Panc1 (cell line): ENCODE data around the gene HTRA3. TPM values are rescaled to one million over a fixed set of nuclear protein-coding genes. Genes with fewer than 3 reads are reported as not detected.
A peak's percentile ranks its signal among the peaks of the same experiment; 100 is the strongest.

Source experiments
- ATAC-seq: fragments of 200-7000 bp; cut with Tn5 transposase; 2 replicates; pipeline ENCODE4 v1.9.1; 2020; ENCODE audit warnings: mild to moderate bottlenecking, moderate library complexity
- BruUV-seq: library from RNA; stranded (reverse); fragments of 400-500 nt; replicated peaks from 2 replicates; lab custom pipeline; 2021; lab: Mats Ljungman, UMichigan
- CTCF ChIA-PET: fragments of 300-600 bp; sonication (Branson Sonifier 250); formaldehyde crosslinking; loops from one replicate; lab custom pipeline; 2022; ENCODE audit warnings: antibody characterized with exemption; lab: Charles Lee
- POLR2A ChIA-PET: fragments of 300-600 bp; sonication (Branson Sonifier 250); formaldehyde crosslinking; loops from one replicate; lab custom pipeline; 2022; ENCODE audit warnings: antibody characterized with exemption; lab: Charles Lee
- DNase-seq: peaks from one replicate; pipeline ENCODE4 v3.0.0-alpha.2; 2010; ENCODE audit warnings: low read depth, low spot score
- H3K27ac ChIP-seq: 2 replicates; pipeline ENCODE4 v1.5.1; 2011; ENCODE audit warnings: mild to moderate bottlenecking, low read length, inconsistent platforms
- H3K27me3 ChIP-seq: fragments of 200-500 bp; sonication (Bioruptor generic); 2 replicates; pipeline ENCODE4 v1.6.0; 2014; ENCODE audit warnings: low read length, inconsistent platforms; ENCODE audit not compliant: control insufficient read depth, insufficient read depth
- H3K36me3 ChIP-seq: fragments of 200-500 bp; sonication (Bioruptor generic); 2 replicates; pipeline ENCODE4 v1.5.1; 2014; ENCODE audit warnings: inconsistent platforms, mild to moderate bottlenecking, low read length, moderate library complexity; ENCODE audit not compliant: control insufficient read depth, insufficient read depth
- H3K4me1 ChIP-seq: 2 replicates; pipeline ENCODE4 v1.5.1; 2011; ENCODE audit warnings: inconsistent platforms, mild to moderate bottlenecking, low read length, moderate library complexity; ENCODE audit not compliant: control insufficient read depth, insufficient read depth
- H3K4me3 ChIP-seq, 2 experiments: 2 replicates each; pipeline ENCODE4 v1.5.1; 2011 to 2012; ENCODE audit warnings: low read depth in 2 of 2, low read length in 2 of 2, mild to moderate bottlenecking in 2 of 2, inconsistent platforms in 1 of 2, moderate library complexity in 1 of 2
- H3K9me3 ChIP-seq: fragments of 200-500 bp; sonication (Bioruptor generic); 2 replicates; pipeline ENCODE4 v1.5.1; 2014; ENCODE audit warnings: low read depth, mild to moderate bottlenecking, inconsistent platforms, low read length, moderate library complexity; ENCODE audit not compliant: control insufficient read depth, insufficient read depth
- POLR2AphosphoS5 ChIP-seq: IDR thresholded peaks from 2 replicates; pipeline ENCODE4 v1.6.1; 2012; ENCODE audit warnings: mild to moderate bottlenecking, low read depth, low read length, moderate library complexity
- SIN3A ChIP-seq: IDR thresholded peaks from 2 replicates; pipeline ENCODE4 v1.6.1; 2012; ENCODE audit warnings: low read depth, mild to moderate bottlenecking, low read length, moderate library complexity, borderline replicate concordance; ENCODE audit not compliant: insufficient read depth
- TCF7L2 ChIP-seq: IDR thresholded peaks from 2 replicates; pipeline ENCODE4 v1.6.1; 2011; ENCODE audit warnings: mild to moderate bottlenecking, low read depth, low read length, inconsistent platforms
- in situ Hi-C: cut with HindIII; loops from 2 replicates; pipeline ENCODE4 v1.10.0; 2016; ENCODE audit warnings: low sequenced_read_pairs, low pct_unique_long_range_greater_than_20kb
- intact Hi-C: fragments of 100-400 bp; cut with micrococcal nuclease; formaldehyde crosslinking; loops from one replicate; pipeline ENCODE4 v1.10.0; 2022; ENCODE audit not compliant: unreplicated experiment
- total RNA-seq: library from RNA; stranded (reverse); gene quantifications from one replicate; pipeline ENCODE4 v1.2.1, GENCODE V29; 2021; ENCODE audit not compliant: unreplicated experiment
- TF ChIP-seq, protein P1 (sequence below): fragments of 450-650 bp; IDR thresholded peaks from 2 replicates; pipeline ENCODE4 v1.5.1; 2017; ENCODE audit warnings: mild to moderate bottlenecking
- TF ChIP-seq, protein P2 (sequence below), 2 experiments: IDR thresholded peaks; 2 replicates each; pipeline ENCODE4 v1.6.1; 2011 to 2012; ENCODE audit warnings: low read depth in 2 of 2, control low read depth in 1 of 2, low read length in 1 of 2, mild to moderate bottlenecking in 1 of 2, moderate library complexity in 1 of 2; ENCODE audit not compliant: insufficient read depth in 1 of 2

HTRA3 gene
- total RNA-seq, 1 experiment from 2014 or later, result 0.98 TPM

DNA sequence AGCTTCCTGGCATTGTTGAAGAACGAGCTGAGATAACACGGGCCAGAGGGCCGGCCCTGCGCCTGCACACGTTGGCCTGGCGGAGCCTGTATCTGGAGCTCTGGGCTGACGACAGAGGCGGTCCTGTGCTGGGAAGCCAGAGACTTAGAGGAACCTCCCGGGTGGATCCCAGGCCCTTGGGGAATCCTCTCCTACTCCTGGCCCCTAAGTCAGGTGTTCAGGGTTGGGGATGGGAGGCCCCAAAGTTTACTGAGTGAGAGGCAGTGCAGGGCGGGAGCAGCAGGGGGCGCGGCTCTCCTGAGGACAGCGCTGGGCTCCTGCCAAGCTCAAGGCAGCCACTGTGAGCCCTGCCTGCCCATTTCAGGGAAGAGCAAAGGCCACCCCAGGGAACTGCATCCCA lies 2.5 kb upstream of the HTRA3 start:
- Histone ChIP-seq H3K4me1 (no peaks in the 10 kb centered on the region), H3K36me3 (no peaks in the 10 kb centered on the region), H3K27ac (no peak overlapping the region), H3K4me3 (no peak overlapping the region), H3K9me3 (no peaks in the 10 kb centered on the region), H3K27me3 (no peaks in the 10 kb centered on the region; the same call in 1 of the 2 replicates)
- TF ChIP-seq SIN3A, result no peak
- TF ChIP-seq, protein P1, sequence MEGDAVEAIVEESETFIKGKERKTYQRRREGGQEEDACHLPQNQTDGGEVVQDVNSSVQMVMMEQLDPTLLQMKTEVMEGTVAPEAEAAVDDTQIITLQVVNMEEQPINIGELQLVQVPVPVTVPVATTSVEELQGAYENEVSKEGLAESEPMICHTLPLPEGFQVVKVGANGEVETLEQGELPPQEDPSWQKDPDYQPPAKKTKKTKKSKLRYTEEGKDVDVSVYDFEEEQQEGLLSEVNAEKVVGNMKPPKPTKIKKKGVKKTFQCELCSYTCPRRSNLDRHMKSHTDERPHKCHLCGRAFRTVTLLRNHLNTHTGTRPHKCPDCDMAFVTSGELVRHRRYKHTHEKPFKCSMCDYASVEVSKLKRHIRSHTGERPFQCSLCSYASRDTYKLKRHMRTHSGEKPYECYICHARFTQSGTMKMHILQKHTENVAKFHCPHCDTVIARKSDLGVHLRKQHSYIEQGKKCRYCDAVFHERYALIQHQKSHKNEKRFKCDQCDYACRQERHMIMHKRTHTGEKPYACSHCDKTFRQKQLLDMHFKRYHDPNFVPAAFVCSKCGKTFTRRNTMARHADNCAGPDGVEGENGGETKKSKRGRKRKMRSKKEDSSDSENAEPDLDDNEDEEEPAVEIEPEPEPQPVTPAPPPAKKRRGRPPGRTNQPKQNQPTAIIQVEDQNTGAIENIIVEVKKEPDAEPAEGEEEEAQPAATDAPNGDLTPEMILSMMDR, result peak; percentile 83
- ChIA-PET CTCF (interaction anchor here (0.6 to 2.3 kb wide), 3 partner anchors 9 to 91 kb away, joined by 3 to 7 read pairs (median 6); no protein-coding TSS in a partner anchor), POLR2A (no interaction called here)
- BruUV-seq, result no TSS peak
- in situ Hi-C loops (no loop called here), intact Hi-C loops (no loop called here)
- DNase-seq (peak; percentile 7), ATAC-seq (peak; percentile 74)

DNA sequence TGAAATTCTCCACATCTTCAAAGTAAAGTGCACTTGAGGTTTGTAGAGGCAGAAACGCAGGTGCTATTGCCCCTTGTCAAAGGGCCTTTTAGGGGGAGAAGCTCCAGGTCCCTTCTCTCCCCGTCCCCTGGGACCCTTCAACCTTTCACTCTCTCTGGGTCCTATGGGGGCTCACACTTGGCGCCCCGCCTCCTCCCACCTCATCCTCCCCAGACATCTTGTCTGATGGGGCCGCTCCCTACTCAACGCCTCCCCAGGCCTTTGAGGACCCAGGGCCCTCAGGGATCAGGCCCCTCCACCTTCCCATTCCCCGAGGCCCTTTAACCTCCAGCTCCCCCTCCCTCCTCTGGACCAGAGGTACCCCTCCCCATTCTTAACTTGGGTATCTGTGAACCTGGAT lies 1.3 kb upstream of the HTRA3 start:
- DNase-seq (no peak), ATAC-seq (no peak)
- H3K27me3 ChIP-seq, result no peaks in the 10 kb centered on the region; the same call in 1 of the 2 replicates
- in situ Hi-C loops (no loop called here), intact Hi-C loops (no loop called here)
- H3K27ac ChIP-seq, result no peak overlapping the region
- H3K4me3 ChIP-seq, result no peak overlapping the region
- TF ChIP-seq, protein P2, sequence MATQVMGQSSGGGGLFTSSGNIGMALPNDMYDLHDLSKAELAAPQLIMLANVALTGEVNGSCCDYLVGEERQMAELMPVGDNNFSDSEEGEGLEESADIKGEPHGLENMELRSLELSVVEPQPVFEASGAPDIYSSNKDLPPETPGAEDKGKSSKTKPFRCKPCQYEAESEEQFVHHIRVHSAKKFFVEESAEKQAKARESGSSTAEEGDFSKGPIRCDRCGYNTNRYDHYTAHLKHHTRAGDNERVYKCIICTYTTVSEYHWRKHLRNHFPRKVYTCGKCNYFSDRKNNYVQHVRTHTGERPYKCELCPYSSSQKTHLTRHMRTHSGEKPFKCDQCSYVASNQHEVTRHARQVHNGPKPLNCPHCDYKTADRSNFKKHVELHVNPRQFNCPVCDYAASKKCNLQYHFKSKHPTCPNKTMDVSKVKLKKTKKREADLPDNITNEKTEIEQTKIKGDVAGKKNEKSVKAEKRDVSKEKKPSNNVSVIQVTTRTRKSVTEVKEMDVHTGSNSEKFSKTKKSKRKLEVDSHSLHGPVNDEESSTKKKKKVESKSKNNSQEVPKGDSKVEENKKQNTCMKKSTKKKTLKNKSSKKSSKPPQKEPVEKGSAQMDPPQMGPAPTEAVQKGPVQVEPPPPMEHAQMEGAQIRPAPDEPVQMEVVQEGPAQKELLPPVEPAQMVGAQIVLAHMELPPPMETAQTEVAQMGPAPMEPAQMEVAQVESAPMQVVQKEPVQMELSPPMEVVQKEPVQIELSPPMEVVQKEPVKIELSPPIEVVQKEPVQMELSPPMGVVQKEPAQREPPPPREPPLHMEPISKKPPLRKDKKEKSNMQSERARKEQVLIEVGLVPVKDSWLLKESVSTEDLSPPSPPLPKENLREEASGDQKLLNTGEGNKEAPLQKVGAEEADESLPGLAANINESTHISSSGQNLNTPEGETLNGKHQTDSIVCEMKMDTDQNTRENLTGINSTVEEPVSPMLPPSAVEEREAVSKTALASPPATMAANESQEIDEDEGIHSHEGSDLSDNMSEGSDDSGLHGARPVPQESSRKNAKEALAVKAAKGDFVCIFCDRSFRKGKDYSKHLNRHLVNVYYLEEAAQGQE (IDR thresholded peaks at IDR 0.05; ENCODE audit: insufficient read depth in 1 of 2, low read depth in 2 of 2, low read length in 1 of 2), result no peak
- no peak for TF ChIP-seq SIN3A
- TF ChIP-seq, protein P1, result no peak
- no peak for TF ChIP-seq TCF7L2
- TF ChIP-seq POLR2AphosphoS5, result no peak
- ChIA-PET CTCF (no interaction called here), POLR2A (no interaction called here)
- H3K9me3 ChIP-seq, result no peaks in the 10 kb centered on the region
- no TSS peak for BruUV-seq
- H3K36me3 ChIP-seq, result no peaks in the 10 kb centered on the region
- H3K4me1 ChIP-seq, result no peaks in the 10 kb centered on the region
